A549 (cell line): ENCODE data around the gene TNRC18. TPM values are rescaled to one million over a fixed set of nuclear protein-coding genes. Genes with fewer than 3 reads are reported as not detected.

Experiments
- ATAC-seq, 2 experiments: fragments of 200-7000 bp in 1 of 2; fragments of >200 bp in 1 of 2; cut with Nextera tagmentation in 1 of 2; cut with Tn5 transposase in 1 of 2; 3 replicates each; pipeline versions ENCODE4 v1.8.0 to v1.9.1; 2018 to 2020; ENCODE audit warnings: mild to moderate bottlenecking in 1 of 2, moderate library complexity in 1 of 2
- CTCF ChIA-PET: fragments of 300-600 bp; sonication (Branson Sonifier 250); formaldehyde crosslinking; extraction: SDS; loops from one replicate; lab custom pipeline; 2021; ENCODE audit warnings: antibody characterized with exemption, inconsistent platforms; lab: Yijun Ruan, JAX
- POLR2A ChIA-PET: fragments of 350-600 bp; formaldehyde crosslinking; extraction: SDS; loops from one replicate; lab custom pipeline; 2021; ENCODE audit warnings: antibody characterized with exemption, inconsistent platforms; lab: Yijun Ruan, JAX
- DNase-seq, 2 experiments: peaks; one replicate each; pipeline versions ENCODE4 v3.0.0 to v3.0.0-alpha.2; 2011 to 2016; ENCODE audit warnings: low read depth in 1 of 2, low spot score in 1 of 2
- FAIRE-seq: peaks from 2 replicates; lab custom pipeline; 2011; peaks lifted over from hg19 to GRCh38; lab: Jason Lieb, UNC
- H3K27ac ChIP-seq, 2 experiments: fragments of >200 bp; sonication (Bioruptor Twin); formaldehyde crosslinking; 3 replicates each; pipeline ENCODE4 v1.5.1; 2016 to 2017
- H3K4me1 ChIP-seq: fragments of >200 bp; sonication (Bioruptor Twin); formaldehyde crosslinking; 3 replicates; pipeline ENCODE4 v1.6.1; 2016
- H3K4me2 ChIP-seq: fragments of >200 bp; sonication (Bioruptor Twin); formaldehyde crosslinking; 3 replicates; pipeline ENCODE4 v1.6.1; 2016
- H3K4me3 ChIP-seq: fragments of >200 bp; sonication (Bioruptor Twin); formaldehyde crosslinking; 3 replicates; pipeline ENCODE4 v1.5.1; 2016
- H3K9me3 ChIP-seq: fragments of >200 bp; sonication (Bioruptor Twin); formaldehyde crosslinking; 3 replicates; pipeline ENCODE4 v1.6.1; 2016
- BHLHE40 ChIP-seq: IDR thresholded peaks from 2 replicates; pipeline ENCODE4 v1.6.1; 2012; ENCODE audit warnings: low read depth, low read length, inconsistent platforms
- CHD2 ChIP-seq: fragments of 150-350 bp; IDR thresholded peaks from 2 replicates; pipeline ENCODE4 v1.6.1; 2014; ENCODE audit warnings: low read length; ENCODE audit not compliant: partially characterized antibody
- EHF ChIP-seq: fragments of 250-450 bp; sonication (Bioruptor Pico); IDR thresholded peaks from 2 replicates; pipeline ENCODE4 v1.5.0; 2020; ENCODE audit warnings: mild to moderate bottlenecking
- EHMT2 ChIP-seq: fragments of 200-600 bp; sonication (generic); IDR thresholded peaks from 2 replicates; pipeline ENCODE4 v1.6.1; 2016; ENCODE audit warnings: antibody characterized with exemption, low read depth, mild to moderate bottlenecking, moderate library complexity
- EP300 ChIP-seq, 2 experiments: fragments of >200 bp; sonication (Bioruptor Twin); formaldehyde crosslinking; IDR thresholded peaks; 2 replicates in 1 of 2; 3 replicates in 1 of 2; pipeline ENCODE4 v1.6.1; 2016 to 2017
- FOSB ChIP-seq: fragments of 250-450 bp; sonication (Bioruptor Pico); IDR thresholded peaks from 2 replicates; pipeline ENCODE4 v1.5.0; 2020; ENCODE audit warnings: mild to moderate bottlenecking, moderate library complexity
- HEYL ChIP-seq: fragments of 250-450 bp; sonication (Bioruptor Pico); IDR thresholded peaks from 2 replicates; pipeline ENCODE4 v1.8.0; 2021; ENCODE audit warnings: mild to moderate bottlenecking, moderate library complexity
- HOXA7 ChIP-seq: fragments of 250-450 bp; sonication (Bioruptor Pico); IDR thresholded peaks from 2 replicates; pipeline ENCODE4 v1.5.0; 2020; ENCODE audit warnings: mild to moderate bottlenecking, moderate library complexity
- HOXB13 ChIP-seq: fragments of 250-450 bp; sonication (Bioruptor Pico); IDR thresholded peaks from 2 replicates; pipeline ENCODE4 v1.5.0; 2020; ENCODE audit warnings: low read depth, mild to moderate bottlenecking, moderate library complexity
- HOXB5 ChIP-seq: fragments of 250-450 bp; sonication (Bioruptor Pico); IDR thresholded peaks from 2 replicates; pipeline ENCODE4 v1.5.0; 2020; ENCODE audit warnings: mild to moderate bottlenecking, moderate library complexity
- JUN ChIP-seq, 2 experiments: fragments of >200 bp; sonication (Bioruptor Twin); formaldehyde crosslinking; IDR thresholded peaks; 2 replicates in 1 of 2; 3 replicates in 1 of 2; pipeline ENCODE4 v1.6.1; 2016 to 2017
- JUNB ChIP-seq: fragments of >200 bp; sonication (Bioruptor Twin); formaldehyde crosslinking; IDR thresholded peaks from 2 replicates; pipeline ENCODE4 v1.6.1; 2016
- KDM1A ChIP-seq: fragments of 200-600 bp; sonication (generic); IDR thresholded peaks from 2 replicates; pipeline ENCODE4 v1.6.1; 2016; ENCODE audit warnings: low read depth, mild to moderate bottlenecking
- KDM5A ChIP-seq: fragments of 200-600 bp; sonication (generic); IDR thresholded peaks from 2 replicates; pipeline ENCODE4 v1.6.1; 2016; ENCODE audit warnings: antibody characterized with exemption, mild to moderate bottlenecking
- NPAS2 ChIP-seq: fragments of 250-450 bp; sonication (Bioruptor Pico); IDR thresholded peaks from 2 replicates; pipeline ENCODE4 v1.8.0; 2022; ENCODE audit warnings: mild to moderate bottlenecking, moderate library complexity, borderline replicate concordance
- RAD21 ChIP-seq, 2 experiments: fragments of >200 bp in 1 of 2; sonication (Bioruptor Twin) in 1 of 2; formaldehyde crosslinking in 1 of 2; IDR thresholded peaks in 1 of 2; conservative IDR thresholded peaks in 1 of 2; 2 replicates in 1 of 2; 3 replicates in 1 of 2; pipeline ENCODE4 v1.6.1; 2012 to 2018; ENCODE audit warnings: inconsistent platforms in 1 of 2
- RCOR1 ChIP-seq: fragments of 150-350 bp; IDR thresholded peaks from 2 replicates; pipeline ENCODE4 v1.6.1; 2014; ENCODE audit warnings: antibody characterized with exemption, low read length, low read depth
- RNF2 ChIP-seq: fragments of 200-600 bp; sonication (generic); IDR thresholded peaks from 2 replicates; pipeline ENCODE4 v1.6.1; 2016; ENCODE audit warnings: low read depth, mild to moderate bottlenecking, antibody characterized with exemption, moderate library complexity, borderline replicate concordance
- ZFP36 ChIP-seq: fragments of 450-650 bp; IDR thresholded peaks from 2 replicates; pipeline ENCODE4 v1.6.1; 2014; ENCODE audit warnings: borderline replicate concordance; ENCODE audit not compliant: partially characterized antibody
- ZNF302 ChIP-seq: fragments of 250-450 bp; sonication (Bioruptor Pico); IDR thresholded peaks from 2 replicates; pipeline ENCODE4 v1.9.0; 2021; ENCODE audit warnings: inconsistent platforms, mild to moderate bottlenecking, moderate library complexity
- WGBS: methylation state at CpG from one replicate; pipeline ENCODE4 v1.1.6; 2017; ENCODE audit errors: missing lambda C conversion rate; 5-methylcytosine and 5-hydroxymethylcytosine counted together
- polyA plus RNA-seq, 4 experiments: library from polyadenylated mRNA; depleted of rRNA in 3 of 4; stranded (reverse); fragments of >200 nt; fragmentation: RNase III in 1 of 4; extraction: RNeasy Plus Mini Kit Qiagen cat#74134 plus additional on column Dnase treatment in 1 of 4; gene quantifications; 2 replicates in 3 of 4; 3 replicates in 1 of 4; pipeline ENCODE4 v1.2.3, GENCODE V29; 2011 to 2017
- TF ChIP-seq, protein P1 (sequence below): IDR thresholded peaks from 2 replicates; pipeline ENCODE4 v1.6.1; 2012
- TF ChIP-seq, protein P2 (sequence below): fragments of 450-650 bp; IDR thresholded peaks from 2 replicates; pipeline ENCODE4 v1.6.1; 2014; ENCODE audit warnings: antibody characterized with exemption
- TF ChIP-seq, protein P3 (sequence below): fragments of >200 bp; sonication (Bioruptor Twin); formaldehyde crosslinking; IDR thresholded peaks from 3 replicates; pipeline ENCODE4 v1.5.1; 2016
- TF ChIP-seq, protein P4 (sequence below): fragments of 250-450 bp; sonication (Bioruptor Pico); IDR thresholded peaks from 2 replicates; pipeline ENCODE4 v1.5.0; 2021; ENCODE audit warnings: mild to moderate bottlenecking, moderate library complexity, borderline replicate concordance
- TF ChIP-seq, protein P5 (sequence below): IDR thresholded peaks from 2 replicates; pipeline ENCODE4 v1.6.1; 2012; ENCODE audit warnings: low read depth, borderline replicate concordance
- TF ChIP-seq, protein P6 (sequence below): fragments of >200 bp; sonication (Bioruptor Twin); formaldehyde crosslinking; IDR thresholded peaks from 3 replicates; pipeline ENCODE4 v1.6.1; 2016
- TF ChIP-seq, protein P7 (sequence below): fragments of 200-600 bp; sonication (generic); IDR thresholded peaks from 2 replicates; pipeline ENCODE4 v1.6.1; 2016; ENCODE audit warnings: antibody characterized with exemption, mild to moderate bottlenecking, moderate library complexity

The TNRC18 gene
- polyA plus RNA-seq, 2 of the 4 experiments (the other 2 are of a cell fraction), result 15.5 to 39.9 TPM

DNA sequence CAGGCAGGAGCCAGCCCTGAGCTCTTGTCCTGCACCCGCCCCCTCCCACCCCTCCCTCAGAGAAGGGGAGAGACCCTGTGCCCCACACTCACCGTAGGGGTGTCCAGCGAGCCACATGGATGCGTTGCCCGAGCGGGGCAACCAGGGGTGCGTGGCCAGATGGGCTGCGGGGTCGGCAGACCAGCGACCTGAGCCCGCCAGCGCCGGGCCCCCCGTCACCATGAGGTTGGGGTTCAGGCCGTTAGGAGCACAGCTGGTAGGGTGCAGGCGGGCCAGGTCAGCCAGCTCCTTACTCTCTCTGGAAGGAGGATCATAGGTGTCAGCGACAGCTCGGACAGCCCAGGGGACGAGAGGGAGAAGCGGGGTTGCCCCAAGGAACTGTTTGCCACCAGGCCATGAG, 46.4 kb downstream of the TNRC18 start (continued):
- TF ChIP-seq, protein P1, sequence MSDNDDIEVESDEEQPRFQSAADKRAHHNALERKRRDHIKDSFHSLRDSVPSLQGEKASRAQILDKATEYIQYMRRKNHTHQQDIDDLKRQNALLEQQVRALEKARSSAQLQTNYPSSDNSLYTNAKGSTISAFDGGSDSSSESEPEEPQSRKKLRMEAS, result no peak
- TF ChIP-seq HOXB13 (CRISPR knock-in tag), result no peak

DNA sequence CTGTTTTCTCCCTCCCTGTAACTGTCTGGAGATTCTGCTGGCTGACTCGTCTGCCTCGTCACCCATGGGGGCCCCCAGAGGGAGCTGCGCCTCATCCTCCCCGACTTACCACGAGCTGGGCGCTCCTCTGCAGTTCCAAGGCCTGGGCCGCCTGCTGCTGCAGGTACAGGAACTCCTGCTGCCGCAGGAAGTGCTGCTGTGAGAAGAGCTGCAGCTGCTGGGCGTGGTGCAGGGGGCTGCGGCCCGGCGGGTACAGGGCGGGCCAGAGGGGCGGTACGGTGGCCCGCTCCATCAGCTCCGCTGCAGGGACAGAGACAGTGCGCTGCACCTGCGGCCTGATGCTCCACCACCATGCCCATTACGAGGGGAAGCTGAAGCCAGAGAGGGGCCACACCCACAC, 47.7 kb downstream of the TNRC18 start:
- Histone ChIP-seq H3K4me2 (no peak overlapping the region), H3K4me3 (no peak overlapping the region), H3K9me3 (no peaks in the 10 kb centered on the region), H3K27ac (no peak overlapping the region), H3K4me1 (no peaks in the 10 kb centered on the region)
- ChIA-PET POLR2A (no interaction called here), CTCF (interaction anchor here (0.6 to 4.7 kb wide), 6 partner anchors 10 to 200 kb away, joined by 3 to 31 read pairs (median 3); no protein-coding TSS in a partner anchor)
- FAIRE-seq, result no peak
- WGBS, result 96% methylated on average over 9 of the region's 20 CpGs
- DNase-seq, result no peak
- no peak; a peak in 2 of 6 replicates for ATAC-seq
- TF ChIP-seq HEYL (CRISPR knock-in tag) (no peak), EHF (CRISPR knock-in tag) (no peak), HOXB5 (CRISPR knock-in tag) (no peak), ZNF302 (no peak), KDM5A (no peak), ZFP36 (no peak), JUN (IDR thresholded peaks at IDR 0.05) (no peak), RAD21 (conservative IDR thresholded peaks at IDR 0.05 in 1 of 2, IDR thresholded peaks at IDR 0.05 in 1 of 2) (no peak), RCOR1 (no peak), BHLHE40 (no peak), CHD2 (no peak), RNF2 (no peak), NPAS2 (no peak), KDM1A (no peak), JUNB (no peak)
- TF ChIP-seq, protein P2, sequence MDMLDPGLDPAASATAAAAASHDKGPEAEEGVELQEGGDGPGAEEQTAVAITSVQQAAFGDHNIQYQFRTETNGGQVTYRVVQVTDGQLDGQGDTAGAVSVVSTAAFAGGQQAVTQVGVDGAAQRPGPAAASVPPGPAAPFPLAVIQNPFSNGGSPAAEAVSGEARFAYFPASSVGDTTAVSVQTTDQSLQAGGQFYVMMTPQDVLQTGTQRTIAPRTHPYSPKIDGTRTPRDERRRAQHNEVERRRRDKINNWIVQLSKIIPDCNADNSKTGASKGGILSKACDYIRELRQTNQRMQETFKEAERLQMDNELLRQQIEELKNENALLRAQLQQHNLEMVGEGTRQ, result no peak
- TF ChIP-seq, protein P3, sequence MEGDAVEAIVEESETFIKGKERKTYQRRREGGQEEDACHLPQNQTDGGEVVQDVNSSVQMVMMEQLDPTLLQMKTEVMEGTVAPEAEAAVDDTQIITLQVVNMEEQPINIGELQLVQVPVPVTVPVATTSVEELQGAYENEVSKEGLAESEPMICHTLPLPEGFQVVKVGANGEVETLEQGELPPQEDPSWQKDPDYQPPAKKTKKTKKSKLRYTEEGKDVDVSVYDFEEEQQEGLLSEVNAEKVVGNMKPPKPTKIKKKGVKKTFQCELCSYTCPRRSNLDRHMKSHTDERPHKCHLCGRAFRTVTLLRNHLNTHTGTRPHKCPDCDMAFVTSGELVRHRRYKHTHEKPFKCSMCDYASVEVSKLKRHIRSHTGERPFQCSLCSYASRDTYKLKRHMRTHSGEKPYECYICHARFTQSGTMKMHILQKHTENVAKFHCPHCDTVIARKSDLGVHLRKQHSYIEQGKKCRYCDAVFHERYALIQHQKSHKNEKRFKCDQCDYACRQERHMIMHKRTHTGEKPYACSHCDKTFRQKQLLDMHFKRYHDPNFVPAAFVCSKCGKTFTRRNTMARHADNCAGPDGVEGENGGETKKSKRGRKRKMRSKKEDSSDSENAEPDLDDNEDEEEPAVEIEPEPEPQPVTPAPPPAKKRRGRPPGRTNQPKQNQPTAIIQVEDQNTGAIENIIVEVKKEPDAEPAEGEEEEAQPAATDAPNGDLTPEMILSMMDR, result no peak
- TF ChIP-seq, protein P4, sequence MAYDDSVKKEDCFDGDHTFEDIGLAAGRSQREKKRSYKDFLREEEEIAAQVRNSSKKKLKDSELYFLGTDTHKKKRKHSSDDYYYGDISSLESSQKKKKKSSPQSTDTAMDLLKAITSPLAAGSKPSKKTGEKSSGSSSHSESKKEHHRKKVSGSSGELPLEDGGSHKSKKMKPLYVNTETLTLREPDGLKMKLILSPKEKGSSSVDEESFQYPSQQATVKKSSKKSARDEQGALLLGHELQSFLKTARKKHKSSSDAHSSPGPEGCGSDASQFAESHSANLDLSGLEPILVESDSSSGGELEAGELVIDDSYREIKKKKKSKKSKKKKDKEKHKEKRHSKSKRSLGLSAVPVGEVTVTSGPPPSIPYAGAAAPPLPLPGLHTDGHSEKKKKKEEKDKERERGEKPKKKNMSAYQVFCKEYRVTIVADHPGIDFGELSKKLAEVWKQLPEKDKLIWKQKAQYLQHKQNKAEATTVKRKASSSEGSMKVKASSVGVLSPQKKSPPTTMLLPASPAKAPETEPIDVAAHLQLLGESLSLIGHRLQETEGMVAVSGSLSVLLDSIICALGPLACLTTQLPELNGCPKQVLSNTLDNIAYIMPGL, result no peak
- TF ChIP-seq, protein P5, sequence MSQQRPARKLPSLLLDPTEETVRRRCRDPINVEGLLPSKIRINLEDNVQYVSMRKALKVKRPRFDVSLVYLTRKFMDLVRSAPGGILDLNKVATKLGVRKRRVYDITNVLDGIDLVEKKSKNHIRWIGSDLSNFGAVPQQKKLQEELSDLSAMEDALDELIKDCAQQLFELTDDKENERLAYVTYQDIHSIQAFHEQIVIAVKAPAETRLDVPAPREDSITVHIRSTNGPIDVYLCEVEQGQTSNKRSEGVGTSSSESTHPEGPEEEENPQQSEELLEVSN, result no peak

DNA sequence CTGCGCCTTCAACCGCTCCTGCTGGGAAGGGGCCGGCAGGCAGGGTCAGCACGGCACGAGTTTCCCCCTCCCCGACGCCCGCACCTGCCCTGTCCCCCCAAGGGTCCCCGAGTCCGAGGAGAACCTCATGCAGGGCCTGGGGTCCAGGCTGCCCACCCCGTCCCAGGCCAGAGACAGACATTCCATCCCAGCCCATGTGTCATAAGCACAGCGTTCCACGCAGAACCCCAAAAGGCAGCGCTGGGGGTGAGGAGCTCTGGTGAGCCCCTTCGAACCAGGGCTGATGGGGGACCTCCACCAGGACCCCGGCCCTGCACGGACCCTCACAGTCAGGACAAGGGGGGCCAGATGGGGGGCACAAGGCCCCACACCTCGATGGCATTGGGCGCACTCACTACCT, 49.2 kb downstream of the TNRC18 start:
- H3K4me1 ChIP-seq, result no peaks in the 10 kb centered on the region
- H3K27ac ChIP-seq, result no peak overlapping the region
- no peak overlapping the region for H3K4me2 ChIP-seq
- H3K4me3 ChIP-seq, result no peak overlapping the region
- 96% methylated on average over 19 of the region's 19 CpGs for WGBS
- FAIRE-seq, result no peak
- H3K9me3 ChIP-seq, result no peaks in the 10 kb centered on the region
- ATAC-seq, result no peak
- ChIA-PET POLR2A (no interaction called here), CTCF (interaction anchor here (1.1 to 4.7 kb wide), 2 partner anchors 9 to 76 kb away, joined by 5 to 31 read pairs; no protein-coding TSS in a partner anchor)
- no peak for DNase-seq
- TF ChIP-seq EP300 (IDR thresholded peaks at IDR 0.05), result no peak
- TF ChIP-seq, protein P6, sequence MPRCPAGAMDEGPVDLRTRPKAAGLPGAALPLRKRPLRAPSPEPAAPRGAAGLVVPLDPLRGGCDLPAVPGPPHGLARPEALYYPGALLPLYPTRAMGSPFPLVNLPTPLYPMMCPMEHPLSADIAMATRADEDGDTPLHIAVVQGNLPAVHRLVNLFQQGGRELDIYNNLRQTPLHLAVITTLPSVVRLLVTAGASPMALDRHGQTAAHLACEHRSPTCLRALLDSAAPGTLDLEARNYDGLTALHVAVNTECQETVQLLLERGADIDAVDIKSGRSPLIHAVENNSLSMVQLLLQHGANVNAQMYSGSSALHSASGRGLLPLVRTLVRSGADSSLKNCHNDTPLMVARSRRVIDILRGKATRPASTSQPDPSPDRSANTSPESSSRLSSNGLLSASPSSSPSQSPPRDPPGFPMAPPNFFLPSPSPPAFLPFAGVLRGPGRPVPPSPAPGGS, result no peak
- no peak for TF ChIP-seq EHMT2
- TF ChIP-seq FOSB (CRISPR knock-in tag), result no peak
- TF ChIP-seq, protein P7, sequence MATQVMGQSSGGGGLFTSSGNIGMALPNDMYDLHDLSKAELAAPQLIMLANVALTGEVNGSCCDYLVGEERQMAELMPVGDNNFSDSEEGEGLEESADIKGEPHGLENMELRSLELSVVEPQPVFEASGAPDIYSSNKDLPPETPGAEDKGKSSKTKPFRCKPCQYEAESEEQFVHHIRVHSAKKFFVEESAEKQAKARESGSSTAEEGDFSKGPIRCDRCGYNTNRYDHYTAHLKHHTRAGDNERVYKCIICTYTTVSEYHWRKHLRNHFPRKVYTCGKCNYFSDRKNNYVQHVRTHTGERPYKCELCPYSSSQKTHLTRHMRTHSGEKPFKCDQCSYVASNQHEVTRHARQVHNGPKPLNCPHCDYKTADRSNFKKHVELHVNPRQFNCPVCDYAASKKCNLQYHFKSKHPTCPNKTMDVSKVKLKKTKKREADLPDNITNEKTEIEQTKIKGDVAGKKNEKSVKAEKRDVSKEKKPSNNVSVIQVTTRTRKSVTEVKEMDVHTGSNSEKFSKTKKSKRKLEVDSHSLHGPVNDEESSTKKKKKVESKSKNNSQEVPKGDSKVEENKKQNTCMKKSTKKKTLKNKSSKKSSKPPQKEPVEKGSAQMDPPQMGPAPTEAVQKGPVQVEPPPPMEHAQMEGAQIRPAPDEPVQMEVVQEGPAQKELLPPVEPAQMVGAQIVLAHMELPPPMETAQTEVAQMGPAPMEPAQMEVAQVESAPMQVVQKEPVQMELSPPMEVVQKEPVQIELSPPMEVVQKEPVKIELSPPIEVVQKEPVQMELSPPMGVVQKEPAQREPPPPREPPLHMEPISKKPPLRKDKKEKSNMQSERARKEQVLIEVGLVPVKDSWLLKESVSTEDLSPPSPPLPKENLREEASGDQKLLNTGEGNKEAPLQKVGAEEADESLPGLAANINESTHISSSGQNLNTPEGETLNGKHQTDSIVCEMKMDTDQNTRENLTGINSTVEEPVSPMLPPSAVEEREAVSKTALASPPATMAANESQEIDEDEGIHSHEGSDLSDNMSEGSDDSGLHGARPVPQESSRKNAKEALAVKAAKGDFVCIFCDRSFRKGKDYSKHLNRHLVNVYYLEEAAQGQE, result no peak
- TF ChIP-seq HOXA7 (CRISPR knock-in tag), result no peak
